RPMI7951 (cell line): ENCODE measurements around the gene DUSP14. TPM values are rescaled to one million over a fixed set of nuclear protein-coding genes. Genes with fewer than 3 reads are reported as not detected.

ENCODE experiments used
- DNase-seq: peaks from one replicate; pipeline ENCODE4 v3.0.0-alpha.2; 2012; ENCODE audit warnings: low read depth
- total RNA-seq: library from RNA; depleted of rRNA; stranded (reverse); fragments of >200 nt; shearing (Covaris generic); gene quantifications from 2 replicates; pipeline ENCODE4 v1.2.3, GENCODE V29; 2014; rRNA removed

The DUSP14 gene
- total RNA-seq, 1 experiment from 2014 or later, result 47.8 TPM

GRCh38 chr17:37557482-37557881 lies 67.8 kb downstream of the DUSP14 start:
- no peak for DNase-seq

GRCh38 chr17:37558299-37558698 lies 68.6 kb downstream of the DUSP14 start:
- DNase-seq, result no peak

- DNase-seq, result no peak
Observed at GRCh38 chr17:37562016-37562745, 72.5 kb downstream of the DUSP14 start.

Other genes with a start within 250 kb of the DUSP14 start
- gene C17orf78, start 113.9 kb upstream of the DUSP14 start, total RNA-seq, result not detected in 2 replicates
- 15.6 and 16.5 TPM in 2 replicates for gene ACACA, start 83.1 kb upstream of the DUSP14 start, total RNA-seq
- 10.8 and 10.9 TPM in 2 replicates for gene TADA2A, start 83.0 kb upstream of the DUSP14 start, total RNA-seq
- 3.5 and 5.0 TPM in 2 replicates for gene SYNRG, start 119.5 kb downstream of the DUSP14 start, total RNA-seq
- 21.9 and 24.0 TPM in 2 replicates for gene DDX52, start 153.6 kb downstream of the DUSP14 start, total RNA-seq